HG02588 (cell line): ENCODE data around the gene DUSP28.

Experiments
- ATAC-seq: cut with Tn5 transposase; IDR thresholded peaks from one replicate; pipeline ENCODE4 v1.9.1; 2021; ENCODE audit warnings: mild to moderate bottlenecking, moderate library complexity; ENCODE audit not compliant: unreplicated experiment

The DUSP28 gene

DNA sequence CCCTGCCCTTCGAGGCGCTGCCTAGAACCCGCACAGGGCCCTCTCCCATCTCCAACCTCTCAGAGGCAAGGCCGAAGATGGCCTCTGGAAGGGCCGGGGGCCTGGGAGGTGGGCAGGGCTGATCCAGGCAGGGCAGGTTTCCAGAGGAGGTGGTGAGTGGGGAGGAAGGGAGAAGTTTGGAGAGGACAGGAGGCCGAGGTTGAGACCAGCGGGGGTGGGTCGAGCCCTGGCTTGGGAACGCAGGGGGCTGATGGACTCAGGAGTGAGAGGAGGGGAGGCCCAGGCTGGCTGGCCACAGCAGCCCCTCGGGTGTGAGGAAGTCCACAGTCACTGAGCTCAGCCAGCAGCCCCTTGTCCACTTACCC, 36.9 kb downstream of the DUSP28 start:
- ATAC-seq: no peak

DNA sequence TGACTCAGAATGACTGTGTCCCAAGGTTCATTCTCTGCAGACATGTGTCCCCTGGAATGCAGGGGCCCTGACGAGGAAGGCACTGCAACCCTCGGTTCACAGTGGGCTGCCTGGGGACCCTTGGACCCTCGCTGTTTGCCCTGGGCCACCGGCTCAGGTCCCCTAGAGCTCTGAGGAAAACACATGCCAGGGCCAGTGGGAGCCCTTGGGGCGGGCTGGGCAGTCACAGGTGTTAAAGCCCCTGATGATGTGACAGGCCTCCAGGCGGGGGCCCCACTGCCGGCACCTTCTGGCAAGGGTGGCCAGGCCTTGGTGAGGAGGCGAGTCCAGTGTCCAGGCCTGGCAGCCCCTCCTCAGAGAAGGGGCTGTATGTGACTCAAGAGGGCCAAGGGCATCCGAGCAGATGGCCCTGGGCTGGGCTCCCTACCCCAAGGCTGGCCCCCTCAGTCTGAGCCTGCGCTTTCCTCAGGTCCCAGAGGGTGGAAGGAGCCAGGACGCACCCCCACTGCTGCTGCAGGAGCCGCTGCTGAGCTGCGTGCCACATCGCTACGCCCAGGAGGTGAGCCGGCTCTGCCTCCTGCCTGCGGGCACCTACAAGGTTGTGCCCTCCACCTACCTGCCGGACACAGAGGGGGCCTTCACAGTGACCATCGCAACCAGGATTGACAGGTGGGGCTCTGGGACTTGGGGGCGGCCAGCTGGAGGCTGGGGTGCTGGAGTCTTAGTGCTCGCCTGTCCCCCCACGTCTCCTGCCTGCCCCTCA, 37.4 kb downstream of the DUSP28 start:
- no peak for ATAC-seq

DNA sequence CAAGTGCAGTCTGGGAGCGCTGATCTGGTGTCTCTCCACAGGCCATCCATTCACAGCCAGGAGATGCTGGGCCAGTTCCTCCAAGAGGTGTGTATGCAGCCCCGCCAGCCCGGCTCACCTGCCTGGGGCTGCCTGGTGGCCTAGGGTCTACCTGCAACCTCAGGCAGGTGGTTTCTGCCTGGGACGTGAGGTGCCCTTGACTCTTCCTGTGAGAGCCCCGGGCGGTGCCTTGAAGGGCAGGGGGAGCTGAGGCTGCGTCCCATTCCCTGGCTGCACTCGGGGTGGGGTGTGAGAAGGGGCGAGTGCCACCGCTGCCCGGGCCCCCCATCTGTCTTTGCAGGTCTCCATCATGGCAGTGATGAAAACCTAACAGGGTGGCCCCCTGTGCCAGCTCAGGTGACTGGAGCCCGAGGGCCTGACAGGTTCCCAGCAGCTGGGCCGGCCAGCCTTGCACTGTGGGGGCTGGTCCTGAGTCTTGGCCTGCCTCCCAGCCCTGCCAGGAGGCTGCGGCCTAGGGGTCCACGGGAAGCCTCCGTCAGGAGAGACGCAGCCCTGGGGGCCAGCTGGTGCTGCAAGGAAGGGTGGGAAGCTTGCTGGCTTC, 38.3 kb downstream of the DUSP28 start:
- ATAC-seq: no peak

DNA sequence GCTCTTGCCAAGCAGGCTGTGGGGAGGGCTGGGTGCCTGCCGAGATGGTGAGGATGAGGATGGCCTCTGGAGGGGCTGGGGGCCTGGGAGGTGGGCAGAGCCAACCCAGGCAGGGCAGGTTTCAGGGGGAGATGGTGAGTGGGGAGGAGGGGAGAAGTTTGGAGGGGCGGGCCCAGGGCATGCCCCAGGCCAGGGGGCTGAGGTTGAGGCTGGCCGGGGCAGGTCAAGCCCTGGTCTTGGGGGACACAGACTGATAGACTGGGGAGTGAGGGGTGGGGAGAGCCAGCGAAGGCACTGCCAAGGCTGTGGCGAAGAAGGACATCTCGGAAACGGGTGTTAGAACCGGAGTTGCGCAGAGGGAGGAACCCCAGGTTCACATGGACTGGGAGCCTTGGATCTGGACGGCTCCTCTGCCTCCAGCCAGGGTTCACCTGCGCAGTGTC, 39.0 kb downstream of the DUSP28 start:
- no peak for ATAC-seq

DNA sequence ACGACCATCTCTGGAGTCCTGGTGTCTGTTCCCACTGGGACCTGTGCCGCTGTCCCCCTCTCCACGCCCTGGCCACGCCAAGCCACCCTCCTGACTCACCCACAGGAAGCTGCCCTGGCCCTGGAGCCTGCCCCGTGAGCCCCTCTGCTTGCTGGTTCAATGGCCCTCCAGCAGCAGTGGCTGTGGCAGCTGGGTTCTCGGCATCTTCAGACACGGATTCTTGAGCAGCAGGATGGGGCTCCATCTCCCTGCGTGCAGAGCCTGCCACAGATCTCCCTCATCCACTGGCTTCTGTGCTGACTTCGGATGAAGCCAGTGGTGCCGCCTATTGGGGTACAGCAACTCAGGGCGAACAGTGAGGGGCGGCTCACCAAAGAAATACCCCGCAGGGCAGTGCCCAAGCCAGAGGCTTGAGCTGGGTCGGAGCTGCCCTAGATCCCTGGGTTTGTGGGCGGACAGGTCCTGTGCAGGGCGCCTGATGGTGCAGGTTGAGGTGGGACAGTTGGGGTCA, 40.3 kb downstream of the DUSP28 start:
- no peak for ATAC-seq

DNA sequence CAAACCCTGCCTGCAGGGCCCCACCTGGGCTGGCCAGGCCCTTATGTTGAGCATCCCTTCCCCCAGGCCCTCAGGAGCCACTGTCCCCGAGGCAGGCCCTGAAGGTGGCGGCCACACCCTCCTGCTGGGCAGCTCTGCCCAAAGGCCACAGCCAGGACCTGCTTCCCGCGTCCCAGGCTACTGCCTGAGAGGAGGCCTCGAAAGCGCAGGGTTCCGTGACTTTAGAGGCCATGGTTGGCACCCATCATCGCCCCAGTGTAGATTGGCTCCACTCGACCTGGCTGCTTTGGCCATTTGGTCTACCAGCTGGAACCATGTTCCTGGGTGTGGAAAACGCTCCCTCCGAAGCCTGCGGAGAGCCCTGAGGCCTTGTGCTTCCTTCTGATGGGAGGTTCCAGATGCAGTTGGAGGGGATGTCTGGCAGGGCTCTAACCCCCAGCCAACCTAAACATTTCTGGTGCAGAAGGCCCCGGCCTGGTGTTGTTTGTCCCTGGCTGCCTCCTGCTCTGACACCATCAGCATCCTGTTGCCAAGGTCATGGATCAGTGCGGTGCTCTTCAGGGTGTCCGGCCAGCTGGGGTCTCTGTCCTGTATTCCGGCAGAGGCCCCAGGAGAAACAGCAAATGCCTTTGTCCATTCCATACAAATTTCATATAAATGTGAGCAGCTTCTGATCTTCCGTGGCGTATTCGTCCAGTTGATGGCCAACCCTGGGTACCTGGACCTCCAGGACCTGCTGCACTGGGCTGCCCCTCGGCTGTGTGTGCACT, 41.1 kb downstream of the DUSP28 start:
- ATAC-seq: no peak

DNA sequence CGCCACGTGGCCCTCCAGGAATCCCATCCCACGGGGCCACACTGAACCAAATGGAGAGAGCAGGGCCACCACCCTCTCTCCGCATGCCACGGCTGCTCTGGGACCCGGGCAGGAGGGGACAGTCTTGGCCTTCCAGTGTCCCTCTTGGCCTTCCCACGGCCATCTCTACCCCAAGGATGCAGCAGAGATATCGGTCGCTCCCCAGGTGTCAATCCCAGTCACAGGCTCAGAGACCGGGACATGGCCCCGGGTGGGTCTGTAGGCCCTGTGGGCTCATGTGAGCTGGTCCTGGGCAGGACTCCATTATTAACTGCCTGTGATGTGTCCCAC, 41.6 kb downstream of the DUSP28 start:
- ATAC-seq: no peak

DNA sequence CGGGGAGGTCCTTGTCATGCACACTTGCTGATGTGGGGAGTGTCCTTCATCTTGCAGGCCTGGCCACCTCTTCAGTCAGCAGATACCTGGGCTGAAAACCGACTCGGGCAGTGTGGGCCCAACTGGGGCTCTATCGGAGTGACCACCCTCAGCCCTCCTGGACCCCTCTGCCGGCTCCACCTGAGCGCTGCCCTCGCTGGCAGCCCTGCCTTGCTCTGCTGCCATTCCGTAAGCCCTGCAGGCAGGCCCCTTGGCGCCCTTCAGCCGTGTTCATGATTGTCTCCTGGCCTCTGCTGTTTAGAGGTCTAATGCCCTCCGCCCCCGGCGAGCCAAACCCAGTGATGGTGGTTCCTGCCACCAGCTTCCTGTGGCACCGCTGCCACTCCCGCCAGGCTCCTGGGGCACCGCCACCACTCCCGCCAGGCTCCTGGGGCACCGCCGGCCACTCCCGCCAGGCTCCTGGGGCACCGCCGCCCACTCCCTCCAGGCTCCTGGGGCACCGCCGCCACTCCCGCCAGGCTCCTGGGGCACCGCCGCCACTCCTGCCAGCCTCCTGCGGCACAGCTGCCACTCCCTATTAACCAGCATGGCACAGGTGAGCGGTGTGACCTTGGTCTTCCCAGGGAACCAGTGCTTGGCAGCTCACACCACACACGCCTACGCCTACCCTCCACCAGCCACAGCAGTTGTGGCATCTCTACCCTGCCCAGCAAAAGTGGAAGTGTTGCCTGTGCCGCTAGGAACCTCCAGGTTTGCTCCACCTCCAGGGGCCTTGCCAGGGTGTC, 42.3 kb downstream of the DUSP28 start:
- ATAC-seq: no peak

DNA sequence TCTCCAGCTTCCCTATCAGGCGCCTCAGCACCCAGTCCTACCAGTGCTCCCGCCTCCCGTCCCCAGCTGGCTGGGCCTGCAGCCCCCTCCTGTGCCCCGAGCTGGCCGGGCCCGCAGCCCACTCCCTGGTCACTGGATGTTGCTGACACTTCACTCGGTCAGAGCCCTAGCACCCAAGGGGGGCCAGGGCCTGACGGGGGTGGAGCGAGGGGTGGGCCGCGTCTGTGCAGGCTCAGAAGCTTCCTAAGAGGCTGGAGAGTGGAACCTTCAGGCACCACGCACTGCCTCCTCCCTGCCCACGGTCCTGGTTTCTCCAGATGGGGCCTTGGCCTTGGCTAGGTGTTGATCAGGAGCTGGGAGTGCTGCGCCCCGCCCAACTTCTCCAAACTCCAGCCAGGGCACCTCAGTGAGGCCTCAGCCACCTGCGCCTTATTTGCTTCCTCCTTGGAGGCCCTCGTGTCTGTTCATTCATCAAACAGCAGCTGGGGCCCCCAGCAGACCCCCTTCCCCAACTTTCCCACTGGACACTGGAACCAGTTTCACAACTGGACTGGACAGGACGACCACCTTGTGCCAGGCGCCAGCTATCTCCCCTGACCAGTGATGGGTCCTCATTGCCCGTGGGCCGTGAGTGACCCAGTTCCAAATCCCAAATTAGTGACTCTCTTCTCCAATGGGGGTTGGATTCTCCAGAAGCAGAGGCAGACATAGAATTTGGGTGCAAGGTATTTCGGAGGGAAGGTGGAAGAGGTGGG, 43.1 kb downstream of the DUSP28 start:
- no peak for ATAC-seq

DNA sequence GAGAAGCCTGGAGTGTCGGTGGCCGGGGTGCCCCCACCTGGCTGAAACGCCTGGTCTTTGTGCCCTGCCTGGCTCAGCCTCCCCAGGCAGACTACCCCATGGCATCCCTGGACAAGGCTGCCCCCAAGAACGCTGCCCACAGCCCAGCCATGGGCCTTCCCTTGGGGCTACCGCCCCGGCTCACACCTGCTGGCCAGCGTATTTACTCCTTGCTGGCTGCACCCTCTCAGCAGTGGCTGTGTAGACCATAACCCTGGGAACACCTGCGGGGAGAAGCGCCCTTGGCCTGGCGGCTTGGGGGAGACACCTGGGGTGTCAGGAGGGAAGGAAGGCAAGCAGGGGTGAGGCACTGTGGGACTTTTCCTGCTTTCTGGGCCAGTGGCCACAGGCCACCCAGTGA, 43.7 kb downstream of the DUSP28 start:
- no peak for ATAC-seq

DNA sequence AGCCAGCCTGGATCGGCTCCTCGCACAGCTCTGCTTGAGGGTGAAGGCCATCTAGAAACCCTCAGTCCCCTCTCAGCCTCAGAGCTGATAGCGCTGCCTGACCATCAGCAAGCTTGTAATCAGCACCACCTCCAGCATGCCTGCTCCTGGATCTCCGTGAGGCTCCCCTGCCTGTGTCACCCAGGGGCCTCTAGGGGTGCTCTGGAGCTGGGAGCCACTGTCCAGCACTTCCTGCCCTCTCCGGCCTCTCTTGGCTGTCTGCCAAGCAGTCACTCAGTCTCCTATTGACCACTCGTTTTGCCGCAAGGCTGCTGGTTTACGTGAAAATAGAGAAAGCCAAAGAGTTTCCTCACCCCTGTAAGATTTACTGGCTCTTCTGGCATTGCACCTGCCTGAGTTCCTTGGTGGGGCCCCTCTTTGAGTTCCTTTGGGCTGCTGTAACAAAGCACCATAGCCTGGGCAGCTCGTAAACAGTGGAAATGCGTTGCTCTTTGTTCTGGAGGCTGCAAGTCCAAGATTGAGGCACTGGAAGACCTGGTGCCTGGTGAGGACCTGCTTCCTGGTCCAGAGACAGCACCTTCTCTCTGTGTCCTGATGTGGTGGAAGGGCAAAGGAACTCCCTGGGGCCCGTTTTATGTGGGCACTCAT, 44.3 kb downstream of the DUSP28 start:
- no peak for ATAC-seq

DNA sequence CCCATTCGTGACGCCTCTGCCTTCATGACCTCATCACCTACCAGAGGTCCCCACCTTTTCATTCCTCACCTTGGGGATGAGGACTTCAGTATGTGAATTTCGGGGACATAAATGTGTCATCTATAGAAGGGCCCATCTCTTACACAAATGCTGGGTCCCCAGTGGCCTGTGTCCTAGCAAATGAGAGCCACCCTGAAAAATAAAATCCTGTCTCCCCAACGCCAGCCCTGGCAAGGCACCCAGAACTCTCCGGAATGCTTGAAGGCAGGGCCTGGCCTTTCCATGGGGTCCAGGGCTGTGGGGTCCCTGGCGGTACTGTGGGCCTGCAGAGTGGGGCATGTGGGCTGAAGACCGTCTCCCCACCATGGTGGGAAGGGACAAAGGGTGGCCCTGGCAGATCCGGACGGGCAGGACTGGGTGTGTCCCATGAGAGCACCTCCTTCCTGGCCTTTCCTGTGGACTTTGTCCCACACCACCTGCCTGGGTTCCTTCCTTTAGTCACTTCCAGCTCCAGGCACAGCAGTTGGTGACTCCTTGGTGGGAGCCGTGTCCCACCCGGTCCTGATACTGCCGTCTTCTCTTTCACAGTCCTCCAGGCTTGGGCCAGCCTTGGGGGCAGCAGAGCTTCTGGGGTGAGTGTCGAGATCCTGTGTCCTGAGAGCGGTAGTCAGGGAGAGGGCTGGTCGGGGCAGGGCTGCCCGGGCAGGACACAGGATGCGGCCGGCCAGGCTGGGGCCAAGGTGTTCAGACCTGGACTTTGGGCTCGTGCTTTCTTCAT, 45.0 kb downstream of the DUSP28 start:
- no peak for ATAC-seq

DNA sequence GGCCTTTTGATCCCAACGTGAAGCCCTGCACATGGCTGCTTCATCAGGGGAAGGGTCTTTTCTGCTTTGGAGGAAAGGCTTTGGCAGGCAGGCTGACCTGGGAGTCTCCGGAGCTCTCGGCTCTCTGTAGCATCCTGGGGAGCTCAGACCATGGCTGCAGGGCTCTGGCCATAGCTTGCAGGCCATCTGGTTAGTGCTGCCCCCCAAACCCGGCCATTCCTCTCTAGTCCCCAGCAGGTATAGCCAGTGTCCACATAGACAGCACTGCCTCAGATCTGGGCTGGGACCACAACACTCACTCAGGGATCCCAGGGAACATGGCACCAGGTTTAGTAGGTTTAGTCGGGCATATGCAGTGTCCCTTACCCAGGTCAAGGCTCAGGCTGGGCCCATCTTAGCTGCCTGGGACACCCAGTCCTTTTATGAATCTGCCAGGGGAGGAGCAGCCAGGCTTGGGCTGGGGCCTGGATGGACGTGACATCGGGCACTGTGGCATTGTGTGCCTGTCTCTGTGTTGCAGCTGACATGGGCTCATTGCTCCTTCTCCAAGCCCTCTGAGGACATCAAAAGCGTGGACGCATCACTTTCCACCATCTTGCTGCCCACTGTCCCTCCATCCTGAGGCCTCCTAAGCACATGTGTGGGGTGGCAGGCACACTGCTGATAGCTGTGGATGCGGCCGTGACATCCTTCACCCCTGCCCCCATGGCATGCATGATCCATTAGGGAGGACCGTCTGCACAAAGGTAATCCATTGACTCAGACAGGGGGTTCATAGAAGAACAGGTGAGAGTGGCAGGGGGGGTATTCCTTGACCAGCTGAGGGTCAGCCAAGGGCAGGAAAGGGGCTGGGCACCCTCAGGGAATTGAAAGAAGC, 45.9 kb downstream of the DUSP28 start:
- no peak for ATAC-seq

DNA sequence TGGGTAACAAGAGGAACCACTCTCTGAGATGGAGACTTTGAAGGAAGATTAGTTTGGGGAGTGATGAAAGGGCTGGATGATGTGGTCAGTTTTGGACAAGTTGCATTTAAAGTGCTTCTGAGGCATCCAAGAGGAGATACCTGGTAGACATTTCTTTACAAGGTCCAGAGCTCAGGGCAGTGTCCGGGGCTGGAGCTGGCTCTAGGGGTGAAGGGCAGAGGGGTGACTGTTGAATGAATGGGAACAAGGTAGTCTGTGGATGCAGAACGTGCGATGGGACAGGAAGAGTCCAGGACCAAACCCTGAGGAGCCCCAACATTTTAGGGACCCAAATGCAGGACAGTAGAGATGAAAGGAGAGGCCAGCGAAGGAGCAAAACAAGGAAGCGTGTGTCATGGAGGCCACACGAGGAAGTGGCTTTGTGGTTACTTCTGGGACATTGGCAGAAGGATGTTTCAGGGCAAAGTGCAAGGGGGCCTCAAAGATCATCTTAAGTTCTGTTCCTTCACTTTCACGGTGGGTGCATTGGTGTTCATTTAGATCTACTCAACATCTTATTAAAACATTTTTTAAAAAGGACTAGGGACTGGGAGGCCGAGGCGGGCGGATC, 51.5 kb downstream of the DUSP28 start:
- ATAC-seq: no peak
